Pancreas (tissue), 10 donors: Measurements from ENCODE around the gene UBXN11. TPM values are rescaled to one million over a fixed set of nuclear protein-coding genes. Genes with fewer than 3 reads are reported as not detected.
A peak's percentile ranks its signal among the peaks of the same experiment; 100 is the strongest.

Experiments
- ATAC-seq, 4 donors: fragments of 200-7000 bp; cut with Tn5 transposase; one replicate each; pipeline versions ENCODE4 v1.8.0 to v1.9.1; 2020; ENCODE audit warnings: mild to moderate bottlenecking in 4 of 4, moderate library complexity in 4 of 4
- DNase-seq, 6 donors: peaks; one replicate each; pipeline ENCODE4 v3.0.0-alpha.2; 2020
- FAIRE-seq: peaks from 2 replicates; lab custom pipeline; 2012; peaks lifted over from hg19 to GRCh38; lab: Jason Lieb, UNC
- H3K27ac ChIP-seq, 4 donors: fragments of 200-600 bp; sonication (generic); 1 replicate in 3 of 4; 2 replicates in 1 of 4; pipeline versions ENCODE4 v1.5.0 to v1.8.0; 2020
- H3K27me3 ChIP-seq, 4 donors: fragments of 200-600 bp; one replicate each; pipeline ENCODE4 v1.8.0; 2021
- H3K36me3 ChIP-seq, 3 donors: fragments of 200-600 bp; sonication (generic) in 1 of 3; one replicate each; pipeline versions ENCODE4 v1.5.0 to v1.8.0; 2020 to 2021
- H3K4me1 ChIP-seq, 3 donors: fragments of 200-600 bp; one replicate each; pipeline ENCODE4 v1.8.0; 2021
- H3K4me3 ChIP-seq, 4 donors: fragments of 200-600 bp; sonication (generic) in 2 of 4; one replicate each; pipeline versions ENCODE4 v1.5.0 to v1.8.0; 2020 to 2021
- H3K9me3 ChIP-seq, 4 donors: fragments of 200-600 bp; one replicate each; pipeline ENCODE4 v1.8.0; 2021
- CTCF ChIP-seq, 4 donors: fragments of 200-600 bp; sonication (generic) in 3 of 4; IDR thresholded peaks; one replicate each; pipeline versions ENCODE4 v1.5.0 to v1.8.0; 2021; ENCODE audit warnings: antibody characterized with exemption in 4 of 4
- WGBS, 2 donors: extraction: QIAGEN DNeasy Blood & Tissue Kit; methylation state at CpG; one replicate each; pipeline ENCODE4 v1.1.7; 2013; 5-methylcytosine and 5-hydroxymethylcytosine counted together
- intact Hi-C, 3 donors: fragments of 100-400 bp; cut with DNase I; formaldehyde crosslinking; loops; one replicate each; pipeline versions ENCODE4 v1.11.1 to v1.14.2; 2022
- polyA plus RNA-seq, 2 donors: library from polyadenylated mRNA; stranded (reverse); fragments of 200-250 nt; gene quantifications; one replicate each; pipeline ENCODE4 v1.2.3, GENCODE V29; 2013
- total RNA-seq, 6 donors: library from RNA; stranded (reverse); fragmentation: NEBNext Ultra II Directional in 4 of 6; extraction: Animal tissue kit (Norgen Biotek cat#: 25700) in 4 of 6; gene quantifications; one replicate each; pipeline versions ENCODE4 v1.2.1 to v1.2.4, GENCODE V29; 2021 to 2023
- donor health status: healthy with polysubstance abuse.
- donor health status: DM: no; HTN: no; CAD: no; lungs with moderate emphysema.
- donor health status: DM: no; HTN: no; CAD: no.
- donor health status: control.
- donor health status: control.
- donor health status: Bipolar disorder and iron deficiency.
- donor health status: DM: yes; HTN: yes; CAD: no.
- donor health status: DM: no; HTN: no; CAD: no.
- donor health status: DM: no; HTN: no; CAD: no.
- donor health status: DM: yes; HTN: yes; CAD: no.

The UBXN11 gene
- total and polyA plus RNA-seq, 8 donors, result 8.7 to 61.6 (median 13.9) TPM

GRCh38 chr1:26320896-26321295, 14.5 kb upstream of the UBXN11 start:
- ATAC-seq (peak in 2 of 4 donors; percentile 3 to 23), DNase-seq (no peak), FAIRE-seq (no peak)
- Histone ChIP-seq H3K27ac (no peak overlapping the region), H3K36me3 (no peaks in the 10 kb centered on the region), H3K27me3 (no peaks in the 10 kb centered on the region), H3K4me1 (no peaks in the 10 kb centered on the region), H3K9me3 (no peaks in the 10 kb centered on the region), H3K4me3 (no peak overlapping the region)
- TF ChIP-seq CTCF (IDR thresholded peaks at IDR 0.05), result no peak
- intact Hi-C loops, result loop anchor here in 1 of 3 donors (5.0 kb wide), 1 partner anchor 39 kb away; the partner anchor contains the start of gene SH3BGRL3
- WGBS, 2 donors, result 50 to 58% methylated on average over 2 of the region's 2 CpGs

- FAIRE-seq (no peak), DNase-seq (peak in 1 of 6 donors; percentile 48), ATAC-seq (peak in 3 of 4 donors; percentile 17 to 56 (median 24))
- H3K9me3 ChIP-seq, result no peaks in the 10 kb centered on the region
- no peaks in the 10 kb centered on the region for H3K27me3 ChIP-seq
- WGBS, 2 donors, result 55 to 67% methylated on average over 9 of the region's 9 CpGs
- intact Hi-C loops, result loop anchor here in 1 of 3 donors (5.0 kb wide), 1 partner anchor 41 kb away; no protein-coding TSS in a partner anchor
- TF ChIP-seq CTCF (IDR thresholded peaks at IDR 0.05), result no peak
- no peak overlapping the region for H3K27ac ChIP-seq
- no peaks in the 10 kb centered on the region for H3K4me1 ChIP-seq
- H3K4me3 ChIP-seq, result no peak overlapping the region
- H3K36me3 ChIP-seq, result no peaks in the 10 kb centered on the region
Observed at GRCh38 chr1:26318338-26319064, 12.1 kb upstream of the UBXN11 start.

GRCh38 chr1:26317612-26318337, 11.3 kb upstream of the UBXN11 start, which contains the start of gene CD52:
CD52 (plus strand) TSS chr1:26317958; CDS start chr1:26318018, 60 bp downstream.
- no peaks in the 10 kb centered on the region for H3K4me1 ChIP-seq
- ATAC-seq (no peak), DNase-seq (no peak), FAIRE-seq (no peak)
- no peak within 1 kb of the TSS for H3K4me3 ChIP-seq
- no peak for TF ChIP-seq CTCF (IDR thresholded peaks at IDR 0.05)
- intact Hi-C loops, result loop anchor here in 1 of 3 donors (5.0 kb wide), 1 partner anchor 40 kb away; no protein-coding TSS in a partner anchor
- no peaks in the 10 kb centered on the region for H3K9me3 ChIP-seq
- H3K27me3 ChIP-seq, result no peaks in the 10 kb centered on the region
- 66 to 74% methylated on average over 12 of the region's 12 CpGs for WGBS, 2 donors
- H3K36me3 ChIP-seq, result no peaks in the 10 kb centered on the region
- H3K27ac ChIP-seq, result no peak within 1 kb of the TSS

- FAIRE-seq, result no peak
- Histone ChIP-seq H3K27me3 (no peaks in the 10 kb centered on the region), H3K4me1 (no peaks in the 10 kb centered on the region), H3K27ac (no peak overlapping the region), H3K36me3 (no peaks in the 10 kb centered on the region), H3K9me3 (no peaks in the 10 kb centered on the region), H3K4me3 (no peak overlapping the region)
- ATAC-seq, result no peak
- no peak for TF ChIP-seq CTCF (IDR thresholded peaks at IDR 0.05)
- 85 to 90% methylated on average over 2 of the region's 2 CpGs for WGBS, 2 donors
- intact Hi-C loops, result loop anchor here in 1 of 3 donors (5.0 kb wide), 1 partner anchor 40 kb away; no protein-coding TSS in a partner anchor
- no peak for DNase-seq
Observed at GRCh38 chr1:26317146-26317545, 10.7 kb upstream of the UBXN11 start.
